Jurkat, Clone E6-1 (cell line): ENCODE measurements around the gene HHIPL1.

Source experiments
- DNase-seq: peaks from one replicate; pipeline ENCODE4 v3.0.0-alpha.2; 2011; ENCODE audit warnings: low read depth, low spot score
- H3K4me3 ChIP-seq: 2 replicates; pipeline ENCODE4 v1.5.1; 2011; ENCODE audit warnings: mild to moderate bottlenecking, low read length, control low read depth, moderate library complexity

The HHIPL1 gene

GRCh38 chr14:99668307-99669295 is 23.7 kb downstream of the HHIPL1 start:
- DNase-seq, result no peak
- H3K4me3 ChIP-seq, result no peak overlapping the region

- H3K4me3 ChIP-seq, result no peak overlapping the region
- DNase-seq, result no peak
Observed at GRCh38 chr14:99670361-99671234, 25.7 kb downstream of the HHIPL1 start.

- no peak overlapping the region for H3K4me3 ChIP-seq
- no peak for DNase-seq
Observed at GRCh38 chr14:99671235-99672224, 26.6 kb downstream of the HHIPL1 start.

- DNase-seq, result no peak
- no peak overlapping the region for H3K4me3 ChIP-seq
Observed at GRCh38 chr14:99672506-99673304, 27.8 kb downstream of the HHIPL1 start.

GRCh38 chr14:99673305-99674063 is 28.6 kb downstream of the HHIPL1 start:
- DNase-seq, result no peak
- H3K4me3 ChIP-seq, result no peak overlapping the region

- no peak overlapping the region for H3K4me3 ChIP-seq
- no peak for DNase-seq
Observed at GRCh38 chr14:99674064-99674650, 29.2 kb downstream of the HHIPL1 start.

GRCh38 chr14:99674776-99675381 is 29.9 kb downstream of the HHIPL1 start:
- no peak overlapping the region for H3K4me3 ChIP-seq
- no peak for DNase-seq

GRCh38 chr14:99675382-99675835 is 30.5 kb downstream of the HHIPL1 start:
- no peak overlapping the region for H3K4me3 ChIP-seq
- DNase-seq, result no peak

- DNase-seq, result no peak
- H3K4me3 ChIP-seq, result no peak overlapping the region
Observed at GRCh38 chr14:99675951-99676350, 31.0 kb downstream of the HHIPL1 start.

- H3K4me3 ChIP-seq, result no peak overlapping the region
- DNase-seq, result no peak
Observed at GRCh38 chr14:99676657-99677056, 31.7 kb downstream of the HHIPL1 start.

- DNase-seq, result no peak
Observed at GRCh38 chr14:99677231-99678140, 32.6 kb downstream of the HHIPL1 start.

GRCh38 chr14:99678198-99678597 is 33.3 kb downstream of the HHIPL1 start:
- H3K4me3 ChIP-seq, result no peak overlapping the region
- DNase-seq, result no peak

More at GRCh38 chr14:99677231-99678140, 32.6 kb downstream of the HHIPL1 start:
- no peak overlapping the region for H3K4me3 ChIP-seq

- no peak overlapping the region for H3K4me3 ChIP-seq
- DNase-seq, result no peak
Observed at GRCh38 chr14:99679111-99679510, 34.2 kb downstream of the HHIPL1 start.

GRCh38 chr14:99679543-99679942 is 34.6 kb downstream of the HHIPL1 start:
- no peak for DNase-seq
- H3K4me3 ChIP-seq, result no peak overlapping the region

- no peak overlapping the region for H3K4me3 ChIP-seq
- no peak for DNase-seq
Observed at GRCh38 chr14:99679996-99680395, 35.1 kb downstream of the HHIPL1 start.
